NCI-H1048 (cell line): ENCODE results near the gene RTN3.
A peak's percentile ranks its signal among the peaks of the same experiment; 100 is the strongest.
"Not testable (repeated sequence)": the region's sequence is repeated elsewhere in the genome, so short reads cannot be mapped to it uniquely, and the experiment has no call there.

ENCODE experiments used
- DNase-seq: peaks from one replicate; lab custom pipeline; 2025; lab: John Stamatoyannopoulos, UW

The RTN3 gene, protein sequence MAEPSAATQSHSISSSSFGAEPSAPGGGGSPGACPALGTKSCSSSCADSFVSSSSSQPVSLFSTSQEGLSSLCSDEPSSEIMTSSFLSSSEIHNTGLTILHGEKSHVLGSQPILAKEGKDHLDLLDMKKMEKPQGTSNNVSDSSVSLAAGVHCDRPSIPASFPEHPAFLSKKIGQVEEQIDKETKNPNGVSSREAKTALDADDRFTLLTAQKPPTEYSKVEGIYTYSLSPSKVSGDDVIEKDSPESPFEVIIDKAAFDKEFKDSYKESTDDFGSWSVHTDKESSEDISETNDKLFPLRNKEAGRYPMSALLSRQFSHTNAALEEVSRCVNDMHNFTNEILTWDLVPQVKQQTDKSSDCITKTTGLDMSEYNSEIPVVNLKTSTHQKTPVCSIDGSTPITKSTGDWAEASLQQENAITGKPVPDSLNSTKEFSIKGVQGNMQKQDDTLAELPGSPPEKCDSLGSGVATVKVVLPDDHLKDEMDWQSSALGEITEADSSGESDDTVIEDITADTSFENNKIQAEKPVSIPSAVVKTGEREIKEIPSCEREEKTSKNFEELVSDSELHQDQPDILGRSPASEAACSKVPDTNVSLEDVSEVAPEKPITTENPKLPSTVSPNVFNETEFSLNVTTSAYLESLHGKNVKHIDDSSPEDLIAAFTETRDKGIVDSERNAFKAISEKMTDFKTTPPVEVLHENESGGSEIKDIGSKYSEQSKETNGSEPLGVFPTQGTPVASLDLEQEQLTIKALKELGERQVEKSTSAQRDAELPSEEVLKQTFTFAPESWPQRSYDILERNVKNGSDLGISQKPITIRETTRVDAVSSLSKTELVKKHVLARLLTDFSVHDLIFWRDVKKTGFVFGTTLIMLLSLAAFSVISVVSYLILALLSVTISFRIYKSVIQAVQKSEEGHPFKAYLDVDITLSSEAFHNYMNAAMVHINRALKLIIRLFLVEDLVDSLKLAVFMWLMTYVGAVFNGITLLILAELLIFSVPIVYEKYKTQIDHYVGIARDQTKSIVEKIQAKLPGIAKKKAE

DNA sequence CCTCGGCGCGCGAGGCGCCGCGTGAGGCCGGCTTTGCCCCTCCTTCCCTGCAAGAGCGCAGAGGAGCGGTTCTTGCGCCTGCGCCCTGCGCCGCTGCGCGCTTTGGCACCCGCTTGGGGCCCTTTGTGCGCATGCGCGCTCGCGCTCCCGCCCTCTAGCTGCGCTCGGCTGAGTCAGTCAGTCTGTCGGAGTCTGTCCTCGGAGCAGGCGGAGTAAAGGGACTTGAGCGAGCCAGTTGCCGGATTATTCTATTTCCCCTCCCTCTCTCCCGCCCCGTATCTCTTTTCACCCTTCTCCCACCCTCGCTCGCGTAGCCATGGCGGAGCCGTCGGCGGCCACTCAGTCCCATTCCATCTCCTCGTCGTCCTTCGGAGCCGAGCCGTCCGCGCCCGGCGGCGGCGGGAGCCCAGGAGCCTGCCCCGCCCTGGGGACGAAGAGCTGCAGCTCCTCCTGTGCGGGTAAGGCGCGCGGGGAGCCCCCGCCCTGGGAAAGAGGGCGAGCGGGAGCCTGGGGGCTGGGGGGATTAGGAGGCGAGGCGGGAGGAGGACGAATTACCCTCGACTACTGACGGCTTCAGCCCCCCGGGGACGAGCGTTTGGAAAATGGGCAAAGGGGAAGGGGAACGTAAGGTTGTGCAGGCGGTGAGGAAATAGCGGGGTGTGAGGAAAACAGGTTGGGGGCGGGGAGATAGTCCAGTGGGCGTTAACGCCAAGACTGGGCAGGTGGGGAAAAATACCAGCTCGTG is at the start of gene RTN3:
TSS of gene RTN3 (plus strand) at position 180 of the 745 bp plus-strand sequence. CDS start at position 317, 137 bp downstream.
- peak; percentile 92 for DNase-seq

DNA sequence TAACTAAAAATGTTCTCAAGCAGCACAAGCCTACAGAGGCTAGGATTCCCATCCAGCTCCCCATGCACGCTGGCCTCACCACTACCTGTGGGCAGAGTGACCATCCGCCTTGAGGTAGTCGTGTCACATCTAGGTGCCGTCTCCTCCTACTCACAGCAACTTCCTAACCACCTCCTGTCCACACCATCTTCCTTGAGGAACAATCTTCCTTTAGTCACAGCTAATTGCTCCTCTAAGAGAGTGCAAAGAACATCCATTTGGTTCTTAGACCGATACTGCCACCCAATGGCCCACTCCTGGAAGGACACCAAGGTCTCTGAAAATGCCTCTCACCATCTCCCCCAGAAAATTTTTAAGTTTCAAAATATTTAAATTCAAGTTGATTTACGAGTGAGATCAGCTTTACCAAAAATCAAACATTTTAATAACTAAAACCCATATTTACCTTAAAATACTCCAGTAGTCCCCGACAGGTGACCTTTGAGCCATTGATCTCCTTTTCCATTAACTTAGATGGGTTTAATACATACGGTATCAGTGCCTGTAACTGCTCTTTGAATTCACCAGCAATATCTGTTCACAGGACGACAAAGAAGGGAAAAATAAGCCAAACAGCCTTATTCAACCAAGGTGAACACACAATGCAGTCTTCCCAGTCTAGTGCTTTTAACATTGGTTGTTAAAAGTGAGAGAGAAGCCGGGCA is 45.4 kb upstream of the RTN3 start:
- no peak for DNase-seq

DNA sequence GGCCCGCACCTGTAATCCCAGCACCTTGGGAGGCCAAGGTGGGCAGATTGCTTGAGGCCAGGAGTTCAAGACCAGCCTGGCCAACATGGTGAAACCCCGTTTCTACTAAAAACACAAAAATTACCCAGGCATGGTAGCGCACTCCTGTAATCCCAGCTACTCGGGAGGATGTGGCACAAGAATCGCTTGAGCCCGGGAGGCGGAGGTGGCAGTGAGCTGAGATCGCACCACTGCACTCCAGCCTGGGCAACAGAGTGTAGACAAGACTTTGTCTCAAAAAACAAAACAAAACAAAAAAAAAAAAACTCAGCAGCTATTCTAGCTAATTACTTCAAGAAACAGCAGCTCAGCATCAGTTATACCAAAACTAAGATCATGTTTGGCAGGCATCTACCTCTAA is 42.9 kb upstream of the RTN3 start:
- DNase-seq: not testable (repeated sequence)

DNA sequence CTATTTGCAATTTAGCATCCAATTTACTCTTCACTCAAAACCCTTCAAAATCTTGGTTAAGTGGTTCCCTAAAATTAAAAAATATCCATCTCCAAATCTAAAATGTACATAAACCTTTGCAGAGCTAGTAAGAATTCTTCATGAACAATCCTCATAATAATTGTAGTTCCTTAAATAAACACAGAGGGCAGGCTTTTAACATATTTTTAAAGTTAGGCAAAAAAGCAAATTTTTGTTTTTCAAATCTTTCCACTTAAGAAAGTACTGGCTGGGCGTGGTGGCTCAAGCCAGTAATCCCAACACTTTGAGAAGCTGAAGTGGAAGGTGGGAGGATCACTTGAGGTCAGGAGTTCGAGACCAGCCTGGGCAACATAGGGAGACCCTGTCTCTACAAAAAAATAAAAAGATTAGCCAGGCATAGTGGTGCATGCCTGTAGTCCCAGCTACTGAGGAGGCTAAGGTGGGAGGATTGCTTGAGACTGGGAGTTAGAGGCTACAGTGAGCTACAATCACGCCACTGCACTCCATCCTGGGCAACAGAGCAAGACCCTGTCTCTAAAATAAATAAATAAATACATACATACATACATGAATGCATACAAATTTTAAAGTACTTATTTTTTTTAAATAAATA is 42.0 kb upstream of the RTN3 start:
- no peak for DNase-seq

DNA sequence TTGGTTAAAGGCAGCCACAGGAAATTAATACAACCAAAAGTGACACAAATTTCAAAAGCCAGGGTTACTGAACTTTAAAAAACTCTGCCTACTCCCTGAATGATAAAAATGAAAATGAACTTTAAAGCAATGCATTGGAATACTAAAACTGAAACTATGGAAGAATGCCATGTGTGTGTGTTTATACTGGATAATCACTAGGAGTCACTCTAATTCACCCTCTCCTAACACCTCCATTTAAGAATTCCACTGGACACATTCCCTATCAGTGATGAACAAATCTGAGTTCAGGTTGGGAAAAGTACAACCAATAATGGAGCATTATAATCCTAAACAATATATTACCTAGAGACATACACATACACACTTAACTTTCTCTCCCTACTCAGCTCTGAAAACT is 39.6 kb upstream of the RTN3 start:
- no peak for DNase-seq

DNA sequence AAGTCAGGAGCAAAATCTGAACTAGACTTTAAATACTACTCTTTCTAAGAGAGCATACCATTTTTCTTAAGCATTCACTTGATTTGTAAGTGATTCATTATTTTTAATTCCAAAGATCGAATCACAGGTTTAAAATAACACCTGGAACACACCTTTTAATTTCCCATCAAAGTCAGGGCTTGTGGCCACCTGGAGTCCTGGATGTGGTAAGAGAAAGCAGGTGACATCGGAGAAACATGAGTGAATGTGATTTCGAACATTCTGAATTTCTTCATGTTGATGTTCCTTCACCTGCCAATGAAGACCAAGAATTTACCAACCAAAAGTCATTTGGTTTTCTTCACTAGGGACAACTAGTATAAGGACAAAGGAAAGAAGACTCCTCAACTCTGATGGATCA is 38.1 kb upstream of the RTN3 start:
- DNase-seq: no peak

DNA sequence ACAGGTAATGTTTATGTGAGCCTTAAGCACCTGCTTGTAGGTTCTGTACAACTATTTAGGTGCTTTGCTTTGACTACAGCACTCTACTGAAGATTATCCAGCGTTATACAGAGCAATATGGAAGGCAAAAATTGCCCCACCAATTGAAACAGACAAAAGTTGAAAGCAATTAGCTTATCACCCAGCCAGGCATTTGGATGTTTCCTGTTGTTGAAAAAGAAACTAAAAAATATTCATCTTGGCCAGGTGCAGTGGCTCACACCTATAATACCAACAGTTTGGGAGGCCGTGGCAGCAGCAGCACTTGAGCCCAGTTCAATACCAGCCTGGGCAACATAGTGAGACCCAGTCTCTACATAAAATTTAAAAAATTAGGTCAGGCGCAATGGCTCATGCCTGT is 28.6 kb upstream of the RTN3 start:
- no peak for DNase-seq

DNA sequence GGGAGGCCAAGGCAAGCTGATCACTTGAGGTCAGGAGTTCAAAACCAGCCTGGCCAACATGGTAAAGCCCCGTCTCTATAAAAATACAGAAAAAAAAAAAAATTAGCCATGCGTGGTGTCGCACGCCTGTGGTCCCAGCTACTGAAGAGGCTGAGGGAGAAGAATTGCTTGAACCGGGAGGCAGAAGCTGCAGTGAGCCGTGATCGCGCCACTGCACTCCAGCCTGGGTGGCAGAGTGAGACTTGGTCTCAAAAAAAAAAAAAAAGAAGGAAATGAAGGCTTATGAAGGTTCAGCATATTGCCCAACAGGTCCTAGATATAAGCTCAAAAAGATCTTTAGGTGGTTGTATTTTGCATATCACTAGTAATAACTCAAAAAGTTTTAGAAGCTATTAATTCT is 20.3 kb upstream of the RTN3 start:
- DNase-seq: no peak

DNA sequence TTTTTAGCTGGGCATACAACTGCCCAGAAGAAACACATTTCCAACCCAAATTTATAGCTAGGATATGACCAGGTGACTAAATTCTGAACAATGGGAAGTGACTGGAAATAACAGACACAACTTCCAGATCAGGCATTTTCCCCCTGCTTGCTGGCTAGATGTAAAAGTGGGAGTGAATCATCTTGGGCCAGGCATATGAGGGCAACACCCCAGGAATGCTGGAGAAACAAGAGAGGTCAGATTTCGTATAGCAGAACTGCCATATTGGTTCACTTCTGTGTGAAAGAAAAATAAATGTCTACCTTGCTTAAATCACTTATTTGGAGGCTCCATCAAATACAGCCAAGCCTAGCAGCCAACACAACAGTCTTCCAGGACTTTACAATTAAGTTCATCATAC is 17.5 kb upstream of the RTN3 start:
- no peak for DNase-seq

DNA sequence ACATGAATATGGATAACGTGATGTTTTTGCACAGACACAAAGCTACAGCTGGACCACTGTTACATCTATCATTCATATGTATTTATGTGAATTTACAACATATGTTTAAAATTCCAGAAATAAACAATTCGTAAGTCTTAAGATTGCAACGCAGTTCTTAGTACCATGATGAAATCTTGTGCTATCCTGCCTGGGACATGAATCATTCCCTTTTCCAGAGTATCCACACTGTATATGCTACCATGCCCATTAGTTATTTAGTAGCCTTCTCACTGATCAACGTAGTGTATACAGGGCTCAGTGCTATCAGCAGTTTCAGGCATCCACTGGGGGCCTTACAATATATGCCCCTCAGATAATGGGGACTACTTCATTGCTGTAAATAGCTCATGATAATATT is 14.4 kb upstream of the RTN3 start:
- DNase-seq: no peak

DNA sequence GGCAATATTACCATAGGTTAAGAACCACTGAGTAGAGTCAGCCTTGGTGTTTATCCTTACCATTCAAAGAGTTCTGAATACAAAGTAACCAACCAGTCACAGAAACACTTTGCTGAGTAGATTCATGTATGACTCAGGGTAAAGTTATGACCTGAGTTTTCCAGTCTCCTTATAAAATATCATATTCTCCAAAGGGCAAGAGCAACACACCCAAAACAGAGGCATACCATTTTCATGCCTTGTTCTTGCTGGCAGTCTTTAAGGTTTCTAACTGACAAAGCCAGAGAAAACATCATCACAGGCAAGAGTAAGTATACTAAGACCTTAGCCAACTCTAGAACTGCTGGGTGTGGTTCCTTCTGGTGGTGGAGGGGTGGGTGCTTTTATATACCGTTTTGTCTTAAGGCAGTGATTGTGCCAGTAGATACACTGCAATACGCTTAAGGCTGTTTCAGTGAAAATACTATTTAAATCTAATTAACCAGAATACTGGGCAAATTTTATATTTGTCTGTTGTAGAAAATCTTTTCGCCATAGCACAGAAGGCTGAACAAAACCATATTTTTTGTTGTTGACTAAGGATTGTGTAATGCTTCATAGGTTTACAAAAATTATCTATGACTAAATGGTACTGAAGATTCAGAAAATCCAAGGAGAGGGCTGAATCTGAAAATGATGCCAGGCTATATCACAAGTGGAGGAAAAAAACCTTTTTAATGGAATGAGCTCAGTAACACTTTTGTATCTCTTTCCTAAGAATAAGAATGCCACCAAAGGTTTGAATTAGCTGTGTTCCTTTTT is 13.1 kb upstream of the RTN3 start:
- no peak for DNase-seq

DNA sequence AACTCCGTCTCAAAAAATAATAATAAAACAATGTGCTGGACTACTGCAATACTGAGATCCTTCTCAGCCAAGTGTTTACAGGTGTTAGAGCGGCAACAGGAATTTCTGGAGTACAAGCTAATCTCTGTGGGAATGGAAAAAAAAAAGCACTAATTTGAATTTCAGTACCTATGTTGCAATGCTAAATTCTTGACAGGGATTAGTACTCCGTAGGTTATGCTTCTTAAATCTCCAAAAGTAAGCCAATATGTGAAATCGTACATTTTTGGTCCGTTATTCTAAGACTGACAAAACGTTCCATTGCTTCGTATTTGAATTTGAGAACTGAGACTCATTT is 11.2 kb upstream of the RTN3 start:
- no peak for DNase-seq

DNA sequence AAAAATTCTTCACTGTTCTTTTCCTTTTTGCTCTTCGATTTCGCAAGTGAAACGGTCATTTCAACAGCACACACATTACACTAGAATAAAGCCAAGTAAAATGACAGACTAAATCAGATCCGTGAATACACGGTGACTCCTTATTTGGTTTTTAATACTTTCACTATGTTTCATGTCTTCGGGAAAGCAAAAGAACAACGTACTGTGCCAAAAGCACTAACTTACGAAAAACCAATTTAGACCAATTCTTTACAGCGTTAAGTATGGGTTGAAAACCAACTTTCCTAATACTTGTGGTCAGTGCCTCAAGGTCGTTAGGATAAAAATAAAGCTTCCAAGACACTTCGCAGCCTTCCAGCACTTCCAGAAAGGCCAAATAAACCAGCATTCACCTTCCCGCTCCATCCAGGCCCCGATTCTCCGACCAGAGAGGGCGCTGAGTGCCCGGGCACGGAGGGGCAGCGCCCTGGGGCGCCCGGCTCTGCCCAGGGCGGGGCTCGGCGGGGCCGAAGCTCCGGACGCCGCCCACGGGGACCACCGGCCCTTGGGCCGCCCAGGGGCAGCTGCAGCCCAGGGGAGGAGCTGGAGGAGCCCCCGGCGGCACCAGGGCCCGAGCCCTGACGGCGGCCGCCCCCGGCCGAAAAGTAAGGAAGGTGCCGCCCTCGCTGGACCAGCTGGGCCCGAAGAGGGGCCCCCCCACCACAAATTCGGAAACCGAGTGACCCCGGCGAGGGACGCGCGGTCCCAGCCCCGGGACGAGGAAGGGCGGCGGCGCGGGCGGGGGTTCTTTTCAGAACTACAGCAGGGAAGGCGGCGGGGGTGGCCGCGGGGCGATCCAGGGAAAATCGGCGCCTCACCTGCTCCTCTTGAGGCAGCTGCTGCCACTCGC is 10.6 kb upstream of the RTN3 start:
- DNase-seq: no peak

DNA sequence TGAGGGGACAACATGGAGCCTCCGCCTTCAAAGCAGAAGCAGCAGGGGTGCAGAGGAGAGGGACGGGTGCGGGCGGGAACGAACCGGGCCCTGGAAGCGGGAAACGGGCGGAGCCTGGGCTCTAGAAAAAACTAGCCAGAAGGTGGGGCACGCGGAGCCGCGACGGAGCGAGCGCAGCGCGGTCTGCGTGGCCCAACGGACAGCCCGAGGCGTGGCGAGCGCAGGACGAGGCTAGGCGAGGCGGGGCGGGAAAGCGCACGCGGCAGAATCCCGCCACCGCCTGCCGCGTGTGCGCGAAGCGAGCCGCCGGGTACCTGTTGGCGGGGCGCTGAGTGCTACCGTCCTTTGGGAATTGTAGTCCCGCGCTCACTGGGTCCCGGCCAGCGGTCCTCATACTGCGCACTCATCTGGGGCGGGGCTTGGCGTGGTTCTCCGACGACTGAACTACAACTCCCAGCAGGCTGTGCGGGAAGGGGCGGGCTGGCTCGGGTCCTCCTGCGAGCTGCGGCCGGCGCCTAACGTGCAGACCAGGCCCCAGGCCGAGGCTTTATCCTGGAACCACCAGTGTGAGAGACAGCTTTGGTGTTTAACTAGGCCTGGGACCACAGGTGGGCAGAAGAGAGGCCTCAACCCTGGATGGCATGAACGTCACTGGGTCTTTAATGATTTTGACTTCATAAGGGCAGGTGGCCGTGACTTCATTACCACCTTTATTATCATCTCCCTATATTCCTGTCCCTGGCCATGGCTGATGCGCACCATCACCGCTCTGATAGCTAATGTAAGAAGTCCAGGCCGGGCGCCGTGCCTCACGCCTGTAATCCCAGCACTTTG is 9.8 kb upstream of the RTN3 start, which contains the start of gene ATL3:
TSS of gene ATL3 (minus strand) at position 55 of the 834 bp plus-strand sequence. CDS start at position 14, 41 bp downstream.
- DNase-seq: peak; percentile 98

DNA sequence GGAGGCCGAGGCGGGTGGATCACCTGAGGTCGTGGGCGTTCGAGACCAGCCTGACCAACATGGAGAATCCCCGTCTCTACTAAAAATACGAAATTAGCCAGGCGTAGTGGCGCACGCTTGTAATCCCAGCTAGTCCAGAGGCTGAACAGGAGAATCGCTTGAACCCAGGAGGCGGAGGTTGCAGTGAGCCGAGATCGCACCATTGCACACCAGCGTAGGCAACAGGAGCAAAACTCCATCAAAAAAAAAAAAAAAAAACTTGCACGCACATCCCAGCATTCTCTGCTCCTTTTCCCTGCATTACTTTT is 9.2 kb upstream of the RTN3 start:
- no peak for DNase-seq

DNA sequence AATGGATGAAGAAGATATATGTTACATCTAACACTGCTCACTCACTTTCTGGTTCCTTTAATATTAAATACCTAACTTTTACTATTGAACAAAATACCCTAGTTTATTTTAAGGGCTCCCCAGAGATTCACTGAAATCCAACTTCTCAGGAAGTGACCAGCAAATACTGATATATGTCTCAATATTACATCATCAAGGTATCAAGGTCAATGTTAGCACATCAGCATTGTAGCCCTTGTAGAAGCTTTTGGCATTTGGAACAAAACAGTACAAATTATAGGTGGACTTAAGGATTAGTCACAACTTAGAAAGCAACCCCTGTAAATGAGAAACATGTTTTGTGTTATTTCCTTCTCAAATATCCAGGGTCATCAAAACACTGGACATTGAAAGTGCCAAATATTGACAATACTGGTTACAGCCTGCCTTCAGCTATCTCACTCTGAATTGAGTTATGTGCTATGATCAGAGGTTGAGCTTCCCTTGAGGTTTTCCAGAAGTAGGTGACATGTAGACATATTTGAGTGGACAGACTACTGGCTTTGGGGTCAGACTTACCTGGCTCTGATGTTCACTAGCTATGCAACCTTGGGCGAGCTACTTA is 8.3 kb upstream of the RTN3 start:
- DNase-seq: no peak

DNA sequence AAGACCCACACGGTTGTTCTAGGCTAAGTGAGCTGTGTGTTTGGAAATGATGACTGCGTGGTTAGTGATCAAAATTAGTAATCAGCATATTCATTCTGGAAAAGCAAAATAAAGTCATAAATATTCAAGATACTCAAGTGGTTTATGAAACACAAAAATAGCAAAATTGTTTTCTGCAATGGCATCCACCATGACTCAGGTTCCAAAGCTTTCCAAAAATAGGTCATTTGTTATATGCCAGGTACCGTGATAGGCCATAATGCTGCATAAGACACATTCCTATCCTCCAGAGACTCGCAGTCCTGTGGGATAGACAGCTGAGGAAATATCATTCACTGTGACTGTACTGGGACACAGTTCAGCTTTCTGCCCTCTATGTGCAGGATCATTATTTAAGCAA is 7.7 kb upstream of the RTN3 start:
- DNase-seq: no peak

DNA sequence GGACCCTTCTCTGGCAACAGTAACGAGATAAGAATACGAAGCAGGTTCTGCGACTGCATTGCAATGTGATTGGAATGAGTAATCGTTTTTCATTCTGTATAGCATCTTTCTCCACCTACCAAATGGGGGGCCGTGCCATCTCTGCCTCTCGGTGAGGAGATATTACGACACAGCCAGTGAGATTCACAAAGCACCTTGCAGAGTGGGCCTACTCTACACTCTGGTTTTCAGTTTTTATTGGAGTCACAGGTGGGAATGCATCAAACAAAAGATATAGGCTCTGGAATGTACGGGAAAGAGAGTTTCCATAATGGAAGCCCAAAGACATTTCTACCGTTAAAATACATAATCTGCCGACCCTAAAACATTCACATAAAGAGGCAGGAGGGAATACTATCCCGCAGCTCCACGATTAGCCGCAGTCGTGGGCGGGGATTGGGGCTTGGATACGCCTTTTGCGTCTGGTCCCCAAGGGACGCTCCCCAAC is 423 bp upstream of the RTN3 start:
- no peak for DNase-seq
